Astrocyte of the spinal cord (primary cell): ENCODE results near the gene HOXC4.

Experiments
- DNase-seq: peaks from one replicate; pipeline ENCODE4 v3.0.0; 2011; ENCODE audit warnings: low read depth, low spot score
- H3K4me3 ChIP-seq: 2 replicates; pipeline ENCODE4 v1.5.1; 2011; ENCODE audit warnings: low read depth, mild to moderate bottlenecking, low read length, moderate library complexity
- in situ Hi-C: cut with HindIII; loops from 2 replicates; pipeline ENCODE4 v1.10.0; 2017; ENCODE audit warnings: low sequenced_read_pairs
- TF ChIP-seq, protein P1 (sequence below): IDR thresholded peaks from 2 replicates; pipeline ENCODE4 v1.5.1; 2012; ENCODE audit warnings: low read depth, mild to moderate bottlenecking, low read length, inconsistent platforms

The HOXC4 gene

DNA sequence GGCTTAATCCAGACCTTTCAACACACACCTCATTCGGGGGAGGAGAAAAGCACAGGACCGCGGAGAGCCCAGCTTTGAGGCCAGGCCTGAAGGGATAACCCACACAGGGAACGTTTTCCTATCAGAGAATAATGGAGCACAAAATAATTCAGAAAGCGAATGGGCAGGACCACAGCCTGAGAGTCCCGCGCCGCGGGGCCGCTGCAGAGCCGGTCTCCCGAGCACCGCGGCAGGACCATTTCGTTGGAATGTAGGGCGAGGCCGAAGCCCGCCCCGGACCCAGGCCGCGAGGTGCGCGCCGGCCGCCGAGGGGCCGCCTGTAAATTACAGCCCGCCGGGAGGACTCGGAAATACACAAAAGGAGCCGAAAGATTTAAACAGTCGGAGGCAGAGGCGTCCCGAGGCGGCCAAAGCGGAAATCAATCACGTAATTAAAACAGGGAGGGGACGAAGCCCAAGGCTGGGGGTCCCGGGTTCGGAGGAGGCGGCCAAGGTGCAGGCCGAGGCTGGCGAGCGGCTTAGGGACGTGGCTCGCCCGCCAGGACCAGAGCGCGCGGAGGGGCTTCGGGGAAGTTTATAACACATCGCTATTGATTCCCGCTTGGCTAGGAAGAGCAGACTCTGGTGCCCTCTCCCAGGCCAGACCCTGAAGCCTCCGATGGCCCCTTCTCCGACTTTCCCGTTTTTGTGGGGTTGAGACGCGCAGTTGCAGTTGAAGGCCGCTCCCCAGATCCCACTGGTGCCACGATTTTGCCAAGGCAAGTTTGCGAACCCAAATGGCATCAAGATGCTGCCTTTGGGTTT, 6.3 kb upstream of the HOXC4 start:
- TF ChIP-seq, protein P1, sequence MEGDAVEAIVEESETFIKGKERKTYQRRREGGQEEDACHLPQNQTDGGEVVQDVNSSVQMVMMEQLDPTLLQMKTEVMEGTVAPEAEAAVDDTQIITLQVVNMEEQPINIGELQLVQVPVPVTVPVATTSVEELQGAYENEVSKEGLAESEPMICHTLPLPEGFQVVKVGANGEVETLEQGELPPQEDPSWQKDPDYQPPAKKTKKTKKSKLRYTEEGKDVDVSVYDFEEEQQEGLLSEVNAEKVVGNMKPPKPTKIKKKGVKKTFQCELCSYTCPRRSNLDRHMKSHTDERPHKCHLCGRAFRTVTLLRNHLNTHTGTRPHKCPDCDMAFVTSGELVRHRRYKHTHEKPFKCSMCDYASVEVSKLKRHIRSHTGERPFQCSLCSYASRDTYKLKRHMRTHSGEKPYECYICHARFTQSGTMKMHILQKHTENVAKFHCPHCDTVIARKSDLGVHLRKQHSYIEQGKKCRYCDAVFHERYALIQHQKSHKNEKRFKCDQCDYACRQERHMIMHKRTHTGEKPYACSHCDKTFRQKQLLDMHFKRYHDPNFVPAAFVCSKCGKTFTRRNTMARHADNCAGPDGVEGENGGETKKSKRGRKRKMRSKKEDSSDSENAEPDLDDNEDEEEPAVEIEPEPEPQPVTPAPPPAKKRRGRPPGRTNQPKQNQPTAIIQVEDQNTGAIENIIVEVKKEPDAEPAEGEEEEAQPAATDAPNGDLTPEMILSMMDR, result no peak
- H3K4me3 ChIP-seq, result peak overlapping the region; percentile 30
- in situ Hi-C loops, result no loop called here
- DNase-seq, result no peak

GRCh38 chr12:54047964-54048303, 5.7 kb upstream of the HOXC4 start:
- DNase-seq, result no peak
- in situ Hi-C loops, result no loop called here
- peak overlapping the region; percentile 30 for H3K4me3 ChIP-seq
- TF ChIP-seq, protein P1, result no peak

- H3K4me3 ChIP-seq, result peak overlapping the region; percentile 30
- TF ChIP-seq, protein P1, result no peak
- in situ Hi-C loops, result no loop called here
- no peak for DNase-seq
Observed at GRCh38 chr12:54048406-54049093, 5.1 kb upstream of the HOXC4 start.

GRCh38 chr12:54049108-54049507, 4.5 kb upstream of the HOXC4 start:
- TF ChIP-seq, protein P1, result no peak
- no peak for DNase-seq
- in situ Hi-C loops, result no loop called here
- no peak overlapping the region for H3K4me3 ChIP-seq

DNA sequence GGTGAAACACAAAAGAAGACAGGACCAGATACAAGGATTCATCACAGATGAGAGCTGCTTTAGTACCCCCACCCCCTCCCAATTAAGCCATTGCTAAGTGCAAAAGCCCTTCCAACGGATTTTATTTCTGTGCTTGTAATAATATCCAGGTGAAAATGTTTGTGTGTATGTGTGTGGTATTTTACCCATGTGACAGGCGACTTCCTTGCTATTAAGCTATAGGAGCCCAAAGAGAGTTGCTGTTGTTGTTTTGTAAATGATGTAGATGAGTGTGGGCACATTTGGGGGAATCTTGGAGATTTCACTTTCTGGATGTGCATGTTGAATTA, 3.2 kb upstream of the HOXC4 start:
- TF ChIP-seq, protein P1, result no peak
- no peak for DNase-seq
- in situ Hi-C loops, result no loop called here
- no peak overlapping the region for H3K4me3 ChIP-seq

- in situ Hi-C loops, result no loop called here
- no peak for DNase-seq
- H3K4me3 ChIP-seq, result no peak overlapping the region
- TF ChIP-seq, protein P1, result no peak
Observed at GRCh38 chr12:54051026-54051842, 2.4 kb upstream of the HOXC4 start.
